B cell (primary cell): ENCODE results near the gene HOXD10. TPM values are rescaled to one million over a fixed set of nuclear protein-coding genes. Genes with fewer than 3 reads are reported as not detected.

ENCODE experiments used
- ATAC-seq: fragments of 200-7000 bp; cut with Tn5 transposase; one replicate; pipeline ENCODE4 v1.10.0; 2021; ENCODE audit warnings: low read depth, mild to moderate bottlenecking, moderate number of reproducible peaks, moderate library complexity
- CTCF ChIA-PET: fragments of 350-600 bp; sonication (Branson Sonifier 250); formaldehyde crosslinking; loops from one replicate; lab custom pipeline; 2021; ENCODE audit warnings: antibody characterized with exemption, inconsistent platforms; lab: Charles Lee
- POLR2A ChIA-PET: fragments of 350-600 bp; sonication (Branson Sonifier 250); formaldehyde crosslinking; loops from one replicate; lab custom pipeline; 2021; ENCODE audit warnings: antibody characterized with exemption; lab: Charles Lee
- DNase-seq: peaks from one replicate; pipeline ENCODE4 v3.0.0; 2013
- H2AFZ ChIP-seq: 2 replicates; pipeline ENCODE4 v1.6.1; 2012; ENCODE audit warnings: mild to moderate bottlenecking, low read depth, low read length; ENCODE audit not compliant: insufficient read depth, poor library complexity, severe bottlenecking
- H3K27ac ChIP-seq, 2 donors: 1 replicate in 1 of 2; 2 replicates in 1 of 2; pipeline ENCODE4 v1.5.1; 2012 to 2013; ENCODE audit warnings: low read length in 2 of 2, mild to moderate bottlenecking in 2 of 2, moderate library complexity in 1 of 2
- H3K27me3 ChIP-seq, 4 experiments: fragments of 200-600 bp in 1 of 4; sonication (generic) in 1 of 4; replicated peaks in 1 of 4; 1 replicate in 2 of 4; 2 replicates in 2 of 4; pipeline versions ENCODE4 v1.6.1 to v1.7.0; 2013 to 2016; ENCODE audit warnings: low read length in 3 of 4, mild to moderate bottlenecking in 2 of 4, mixed read lengths in 1 of 4, moderate library complexity in 1 of 4; ENCODE audit not compliant: insufficient read depth in 4 of 4, control insufficient read depth in 3 of 4; ENCODE audit errors: control extremely low read depth in 1 of 4
- H3K36me3 ChIP-seq, 2 experiments: replicated peaks in 1 of 2; 1 replicate in 1 of 2; 2 replicates in 1 of 2; pipeline versions ENCODE4 v1.6.1 to v1.7.1; 2013; ENCODE audit warnings: low read length in 1 of 2; ENCODE audit not compliant: insufficient read depth in 2 of 2, control insufficient read depth in 1 of 2; ENCODE audit errors: control extremely low read depth in 1 of 2, extremely low read depth in 1 of 2
- H3K4me1 ChIP-seq, 2 donors: fragments of 200-600 bp in 1 of 2; sonication (generic) in 1 of 2; 1 replicate in 1 of 2; 2 replicates in 1 of 2; pipeline versions ENCODE4 v1.5.1 to v1.6.1; 2013 to 2017; ENCODE audit warnings: low read length in 2 of 2; ENCODE audit not compliant: control insufficient read depth in 2 of 2, insufficient read depth in 2 of 2
- H3K4me2 ChIP-seq: replicated peaks from 2 replicates; pipeline ENCODE3; 2012; ENCODE audit warnings: mild to moderate bottlenecking, low read depth, low read length; ENCODE audit not compliant: poor library complexity, severe bottlenecking
- H3K4me3 ChIP-seq, 5 experiments: fragments of 200-600 bp in 1 of 5; sonication (generic) in 1 of 5; 1 replicate in 3 of 5; 2 replicates in 2 of 5; pipeline versions ENCODE4 v1.5.1 to v1.7.0; 2011 to 2016; ENCODE audit warnings: low read length in 4 of 5, mild to moderate bottlenecking in 4 of 5, low read depth in 2 of 5, control low read depth in 1 of 5, moderate library complexity in 1 of 5; ENCODE audit not compliant: insufficient read depth in 1 of 5; ENCODE audit errors: control extremely low read depth in 1 of 5, extremely low read depth in 1 of 5
- H3K79me2 ChIP-seq: fragments of 200-600 bp; sonication (generic); one replicate; pipeline ENCODE4 v1.6.0; 2016; ENCODE audit warnings: low read length; ENCODE audit not compliant: control insufficient read depth, insufficient read depth
- H3K9ac ChIP-seq: fragments of 200-600 bp; sonication (generic); 2 replicates; pipeline ENCODE4 v1.6.1; 2017; ENCODE audit warnings: mild to moderate bottlenecking, low read length, moderate library complexity
- H3K9me3 ChIP-seq, 3 donors: one replicate each; pipeline versions ENCODE4 v1.6.1 to v1.7.1; 2013; ENCODE audit warnings: low read length in 2 of 3; ENCODE audit not compliant: control insufficient read depth in 2 of 3, insufficient read depth in 1 of 3; ENCODE audit errors: control extremely low read depth in 1 of 3
- H4K20me1 ChIP-seq: 2 replicates; pipeline ENCODE4 v1.6.0; 2012; ENCODE audit warnings: mild to moderate bottlenecking, low read length; ENCODE audit not compliant: insufficient read depth, control insufficient read depth, poor library complexity, severe bottlenecking
- H3K27ac Mint-ChIP-seq: one replicate; pipeline ENCODE4 v1.8.0; 2021; ENCODE audit warnings: mixed read lengths
- H3K27me3 Mint-ChIP-seq: one replicate; pipeline ENCODE4 v1.8.0; 2021; ENCODE audit warnings: mixed read lengths
- H3K4me1 Mint-ChIP-seq: one replicate; pipeline ENCODE4 v1.8.0; 2021; ENCODE audit warnings: mixed read lengths
- H3K4me3 Mint-ChIP-seq: one replicate; pipeline ENCODE4 v1.8.0; 2021; ENCODE audit warnings: mixed read lengths
- H3K9me3 Mint-ChIP-seq: one replicate; pipeline ENCODE4 v1.8.0; 2022; ENCODE audit warnings: mixed read lengths; ENCODE audit not compliant: insufficient read depth
- CTCF ChIP-seq: fragments of 200-600 bp; IDR thresholded peaks from one replicate; pipeline ENCODE4 v1.8.0; 2022; ENCODE audit warnings: antibody characterized with exemption, mild to moderate bottlenecking
- EZH2 ChIP-seq: IDR thresholded peaks from 2 replicates; pipeline ENCODE4 v1.6.1; 2012; ENCODE audit warnings: borderline replicate concordance, low read depth, mild to moderate bottlenecking, moderate library complexity, low read length; ENCODE audit not compliant: insufficient read depth, poor library complexity, severe bottlenecking
- WGBS: methylation state at CpG from one replicate; pipeline ENCODE4 v1.1.5; 2013; ENCODE audit warnings: missing lambda C conversion rate; ENCODE audit not compliant: insufficient coverage; 5-methylcytosine and 5-hydroxymethylcytosine counted together
- intact Hi-C: fragments of 100-400 bp; cut with micrococcal nuclease; formaldehyde crosslinking; loops from one replicate; pipeline ENCODE4 v1.10.0; 2022
- polyA plus RNA-seq: library from polyadenylated mRNA; depleted of rRNA; stranded (reverse); fragments of >200 nt; gene quantifications from 2 replicates; pipeline ENCODE4 v1.2.3, GENCODE V29; 2012
- total RNA-seq, 2 donors: library from RNA; stranded (reverse); fragments of 120-200 nt in 1 of 2; gene quantifications; 1 replicate in 1 of 2; 2 replicates in 1 of 2; pipeline versions ENCODE4 v1.2.3 to v1.2.4, GENCODE V29; 2013 to 2022

Gene HOXD10
- total and polyA plus RNA-seq, 2 donors (not counting 1 experiment from before 2014, with no cell fraction given), result not detected

DNA sequence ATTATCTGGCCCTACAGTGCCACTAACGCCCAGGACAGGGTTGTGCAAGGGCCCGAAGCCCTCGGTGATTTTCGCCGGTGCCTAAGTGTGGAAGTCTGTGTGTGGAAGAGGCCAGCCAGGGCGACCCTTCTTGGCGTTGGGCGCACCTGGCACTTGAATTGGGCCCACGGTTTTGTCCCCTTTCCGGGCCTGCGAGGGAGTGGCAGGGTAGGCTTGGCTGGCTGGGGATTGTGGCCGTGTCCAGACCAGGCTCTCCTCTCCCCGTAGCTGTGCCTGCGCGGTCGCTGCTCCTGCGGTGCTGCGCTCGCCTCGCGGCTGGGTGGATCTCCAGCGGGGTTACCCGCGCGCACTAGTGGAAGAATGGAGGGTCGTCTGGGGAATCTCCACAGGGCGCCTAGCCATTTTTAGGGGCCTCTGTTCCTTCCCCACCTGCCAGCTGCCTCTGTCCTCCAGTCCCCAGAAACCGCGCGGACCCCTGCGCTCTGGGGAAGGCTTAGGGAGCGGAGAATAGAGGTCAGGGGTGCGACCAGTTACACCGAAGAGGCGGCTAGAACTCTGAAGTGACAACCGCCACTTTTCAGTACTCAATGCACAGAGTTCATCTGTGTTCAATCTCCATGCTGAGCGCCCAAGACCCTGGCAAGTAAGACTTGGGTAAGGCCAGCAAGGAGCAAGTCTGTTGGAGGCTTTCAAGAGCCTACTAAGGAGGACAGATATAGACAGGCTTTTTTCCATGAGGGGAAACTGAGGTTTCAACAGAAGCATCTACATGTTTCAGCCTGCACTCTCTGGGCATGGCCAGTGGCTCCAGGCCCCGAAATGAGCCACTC, 48.8 kb upstream of the HOXD10 start:
- WGBS, result 7% methylated on average over 35 of the region's 38 CpGs
- Histone ChIP-seq H3K4me1 (peaks cover 11 to 14% of the 10 kb centered on the region in 2 donors), H4K20me1 (no peaks in the 10 kb centered on the region), H3K9me3 (peaks cover 0 to 31% (median 0%) of the 10 kb centered on the region in 3 donors), H3K27me3 (peaks cover 1 to 68% (median 51%) of the 10 kb centered on the region in 4 experiments), H3K79me2 (no peaks in the 10 kb centered on the region), H3K27ac (no peak overlapping the region), H2AFZ (no peak overlapping the region), H3K36me3 (no peaks in the 10 kb centered on the region), H3K4me2 (peak overlapping the region; percentile 35), H3K4me3 (no peak overlapping the region), H3K9ac (no peak overlapping the region)
- Mint-ChIP-seq H3K27me3 (peaks cover 68% of the 10 kb centered on the region), H3K27ac (no peak overlapping the region), H3K4me3 (no peak overlapping the region), H3K4me1 (peaks cover 7% of the 10 kb centered on the region), H3K9me3 (no peaks in the 10 kb centered on the region)
- intact Hi-C loops, result no loop called here
- DNase-seq, result peak; percentile 7
- TF ChIP-seq EZH2 (no peak), CTCF (no peak)
- ChIA-PET POLR2A (no interaction called here), CTCF (no interaction called here)
- ATAC-seq, result no peak

DNA sequence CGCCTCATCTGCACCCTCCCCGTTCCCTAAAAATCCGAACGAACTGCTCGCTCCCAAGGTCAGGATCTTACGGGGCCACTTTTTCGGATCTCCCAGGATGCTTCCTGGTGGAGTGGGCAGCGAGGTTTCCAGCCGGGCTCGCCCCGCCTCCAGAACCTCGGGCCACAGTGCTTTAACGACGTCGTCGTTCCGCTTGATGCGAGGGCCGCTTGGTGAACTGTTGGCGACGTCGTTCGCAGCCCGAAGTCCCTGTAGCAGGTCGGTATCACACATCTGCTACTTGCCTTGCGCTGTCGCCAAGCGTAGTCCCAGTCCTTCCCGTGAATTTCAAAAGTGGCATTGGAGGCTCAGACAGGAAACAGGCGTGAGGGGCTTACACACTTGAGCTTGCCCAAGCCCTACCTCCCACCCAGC, 48.2 kb upstream of the HOXD10 start:
- TF ChIP-seq CTCF, result no peak
- no peak for TF ChIP-seq EZH2
- peaks cover 0 to 33% (median 0%) of the 10 kb centered on the region in 3 donors for H3K9me3 ChIP-seq
- no peak overlapping the region for H3K9ac ChIP-seq
- Mint-ChIP-seq H3K4me3 (no peak overlapping the region), H3K27ac (no peak overlapping the region), H3K4me1 (peaks cover 7% of the 10 kb centered on the region), H3K9me3 (no peaks in the 10 kb centered on the region), H3K27me3 (peaks cover 72% of the 10 kb centered on the region)
- H3K79me2 ChIP-seq, result no peaks in the 10 kb centered on the region
- no peak overlapping the region for H3K4me2 ChIP-seq
- 12% methylated on average over 30 of the region's 30 CpGs for WGBS
- no peak for ATAC-seq
- DNase-seq, result no peak
- H3K36me3 ChIP-seq, result no peaks in the 10 kb centered on the region
- no peaks in the 10 kb centered on the region for H4K20me1 ChIP-seq
- POLR2A ChIA-PET, result no interaction called here
- peaks cover 1 to 74% (median 56%) of the 10 kb centered on the region in 4 experiments for H3K27me3 ChIP-seq
- intact Hi-C loops, result no loop called here
- CTCF ChIA-PET, result no interaction called here
- H3K4me3 ChIP-seq, result no peak overlapping the region
- H3K27ac ChIP-seq, result no peak overlapping the region
- no peak overlapping the region for H2AFZ ChIP-seq
- H3K4me1 ChIP-seq, result peaks cover 11 to 15% of the 10 kb centered on the region in 2 donors
